ENCODE measurements around the gene IL23R. TPM values are rescaled to one million over a fixed set of nuclear protein-coding genes. Genes with fewer than 3 reads are reported as not detected.

IL23R gene, protein sequence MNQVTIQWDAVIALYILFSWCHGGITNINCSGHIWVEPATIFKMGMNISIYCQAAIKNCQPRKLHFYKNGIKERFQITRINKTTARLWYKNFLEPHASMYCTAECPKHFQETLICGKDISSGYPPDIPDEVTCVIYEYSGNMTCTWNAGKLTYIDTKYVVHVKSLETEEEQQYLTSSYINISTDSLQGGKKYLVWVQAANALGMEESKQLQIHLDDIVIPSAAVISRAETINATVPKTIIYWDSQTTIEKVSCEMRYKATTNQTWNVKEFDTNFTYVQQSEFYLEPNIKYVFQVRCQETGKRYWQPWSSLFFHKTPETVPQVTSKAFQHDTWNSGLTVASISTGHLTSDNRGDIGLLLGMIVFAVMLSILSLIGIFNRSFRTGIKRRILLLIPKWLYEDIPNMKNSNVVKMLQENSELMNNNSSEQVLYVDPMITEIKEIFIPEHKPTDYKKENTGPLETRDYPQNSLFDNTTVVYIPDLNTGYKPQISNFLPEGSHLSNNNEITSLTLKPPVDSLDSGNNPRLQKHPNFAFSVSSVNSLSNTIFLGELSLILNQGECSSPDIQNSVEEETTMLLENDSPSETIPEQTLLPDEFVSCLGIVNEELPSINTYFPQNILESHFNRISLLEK
- not detected in 2 replicates for total RNA-seq

DNA sequence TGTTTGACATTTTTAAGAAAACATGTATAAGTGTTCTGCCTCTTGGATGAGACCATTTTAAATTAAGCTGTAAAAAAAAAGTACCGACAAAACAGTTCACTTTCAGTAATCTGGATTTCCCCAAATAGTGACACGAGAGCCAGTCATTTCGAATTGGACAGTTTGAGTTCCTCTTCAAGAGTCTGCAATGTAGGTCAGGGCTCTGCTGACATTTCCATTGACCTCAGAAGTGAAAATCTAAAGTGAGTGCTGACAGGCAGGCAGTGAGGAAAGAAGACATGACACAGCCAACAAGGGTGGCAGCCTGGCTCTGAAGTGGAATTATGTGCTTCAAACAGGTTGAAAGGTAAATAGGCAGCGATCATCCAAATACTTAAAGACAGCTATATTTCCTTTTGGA is at the start of gene IL23R:
Gene IL23R (plus strand): TSS at position 259 of the 400 bp plus-strand sequence. CDS start 1,667 bp downstream, outside the sequence.

DNA sequence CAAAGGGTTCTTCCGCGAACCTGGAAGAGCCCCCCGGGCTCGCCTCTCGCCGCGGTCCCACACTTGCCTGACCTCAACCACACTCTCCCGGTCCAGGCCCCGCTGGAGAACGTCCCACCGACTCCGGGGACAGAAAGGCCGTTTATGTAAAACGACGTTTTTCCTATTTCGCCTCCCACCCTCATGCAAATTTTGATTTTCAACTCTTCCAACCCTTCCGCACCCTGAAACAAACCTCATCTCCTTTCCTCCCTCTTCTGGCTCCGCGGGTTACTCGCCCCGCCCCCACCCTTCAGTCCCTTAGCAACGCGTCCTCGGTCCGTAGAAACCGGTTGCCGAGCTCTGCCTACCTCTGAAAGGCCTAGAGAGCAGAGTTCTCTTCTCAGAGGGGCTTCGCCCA is 31.6 kb upstream of the IL23R start, which contains the start of gene C1orf141:
Gene C1orf141 (minus strand): TSS at position 276 of the 400 bp plus-strand sequence. CDS start 7,730 bp downstream, outside the sequence.

DNA sequence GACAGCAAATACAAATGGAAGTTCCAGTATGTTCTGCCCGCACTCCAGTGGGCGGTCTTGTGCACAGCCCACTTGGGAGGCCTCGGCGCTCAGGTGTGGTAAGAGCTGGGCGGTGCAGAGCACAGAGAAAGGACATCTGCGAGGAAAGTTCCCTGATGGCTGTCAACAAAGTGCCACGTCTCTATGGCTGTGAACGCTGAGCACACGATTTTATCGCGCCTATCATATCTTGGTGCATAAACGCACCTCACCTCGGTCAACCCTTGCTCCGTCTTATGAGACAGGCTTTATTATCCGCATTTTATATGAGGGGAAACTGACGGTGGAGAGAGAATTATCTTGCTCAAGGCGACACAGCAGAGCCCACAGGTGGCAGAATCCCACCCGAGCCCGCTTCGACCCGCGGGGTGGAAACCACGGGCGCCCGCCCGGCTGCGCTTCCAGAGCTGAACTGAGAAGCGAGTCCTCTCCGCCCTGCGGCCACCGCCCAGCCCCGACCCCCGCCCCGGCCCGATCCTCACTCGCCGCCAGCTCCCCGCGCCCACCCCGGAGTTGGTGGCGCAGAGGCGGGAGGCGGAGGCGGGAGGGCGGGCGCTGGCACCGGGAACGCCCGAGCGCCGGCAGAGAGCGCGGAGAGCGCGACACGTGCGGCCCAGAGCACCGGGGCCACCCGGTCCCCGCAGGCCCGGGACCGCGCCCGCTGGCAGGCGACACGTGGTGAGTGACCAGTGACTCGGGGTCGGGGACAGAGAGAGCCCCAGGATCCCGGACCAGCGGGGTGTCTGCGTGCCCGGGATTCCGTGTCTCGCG is 141.2 kb downstream of the IL23R start, which contains the start of gene IL12RB2:
Gene IL12RB2 (plus strand): TSS at position 623 of the 810 bp plus-strand sequence. CDS start 12,496 bp downstream, outside the sequence.

Other genes starting within 250 kb of the IL23R start
- gene DNAI4, start 241.6 kb upstream of the IL23R start, total RNA-seq: 0.78 and 1.6 TPM in 2 replicates
- gene MIER1, start 241.5 kb upstream of the IL23R start, total RNA-seq: 15.2 and 17.3 TPM in 2 replicates
- 10.7 and 12.0 TPM in 2 replicates for gene SLC35D1, start 112.3 kb upstream of the IL23R start, total RNA-seq
- gene C1orf141, start 31.5 kb upstream of the IL23R start, total RNA-seq: not detected in 2 replicates
- gene IL12RB2, start 141.4 kb downstream of the IL23R start, total RNA-seq: 1.1 and 5.5 TPM in 2 replicates